Muscle of leg (tissue), 11 donors: ENCODE results near the gene ZDHHC11. TPM values are rescaled to one million over a fixed set of nuclear protein-coding genes. Genes with fewer than 3 reads are reported as not detected.
"Not testable (repeated sequence)": the region's sequence is repeated elsewhere in the genome, so short reads cannot be mapped to it uniquely, and the experiment has no call there.

Source experiments
- DNase-seq: peaks from one replicate; pipeline ENCODE4 v3.0.0; 2013
- H3K27ac ChIP-seq: one replicate; pipeline ENCODE4 v1.5.1; 2013; ENCODE audit warnings: mild to moderate bottlenecking, low read length, control low read depth
- H3K27me3 ChIP-seq: one replicate; pipeline ENCODE4 v1.6.1; 2013; ENCODE audit warnings: low read length; ENCODE audit not compliant: control insufficient read depth, insufficient read depth
- H3K36me3 ChIP-seq: one replicate; pipeline ENCODE4 v1.6.1; 2013; ENCODE audit warnings: low read length; ENCODE audit not compliant: control insufficient read depth, insufficient read depth
- H3K4me1 ChIP-seq: one replicate; pipeline ENCODE4 v1.6.1; 2013; ENCODE audit warnings: low read length; ENCODE audit not compliant: control insufficient read depth, insufficient read depth
- H3K4me3 ChIP-seq: one replicate; pipeline ENCODE4 v1.5.1; 2013; ENCODE audit warnings: low read length, control low read depth
- H3K9me3 ChIP-seq: replicated peaks from 2 replicates; pipeline ENCODE4 v1.6.1; 2013; ENCODE audit warnings: low read depth, low read length; ENCODE audit not compliant: control insufficient read depth
- WGBS: methylation state at CpG from one replicate; pipeline ENCODE4 v1.1.5; 2013; ENCODE audit warnings: missing lambda C conversion rate; ENCODE audit not compliant: insufficient coverage; 5-methylcytosine and 5-hydroxymethylcytosine counted together
- polyA plus RNA-seq, 8 donors: library from polyadenylated mRNA; unstranded; fragments of 120-200 nt; gene quantifications; one replicate each; pipeline versions ENCODE4 v1.2.1 to v1.2.3, GENCODE V29; 2013; ENCODE audit warnings: inconsistent platforms in 1 of 8, low replicate concordance in 1 of 8; ENCODE audit not compliant: insufficient read length in 8 of 8, insufficient read depth in 1 of 8
- total RNA-seq: library from RNA; stranded (reverse); fragments of 120-200 nt; gene quantifications from one replicate; pipeline ENCODE4 v1.2.4, GENCODE V29; 2013

ZDHHC11 gene
- total and polyA plus RNA-seq, 9 donors, result 2.8 to 24.9 (median 10.5) TPM

DNA sequence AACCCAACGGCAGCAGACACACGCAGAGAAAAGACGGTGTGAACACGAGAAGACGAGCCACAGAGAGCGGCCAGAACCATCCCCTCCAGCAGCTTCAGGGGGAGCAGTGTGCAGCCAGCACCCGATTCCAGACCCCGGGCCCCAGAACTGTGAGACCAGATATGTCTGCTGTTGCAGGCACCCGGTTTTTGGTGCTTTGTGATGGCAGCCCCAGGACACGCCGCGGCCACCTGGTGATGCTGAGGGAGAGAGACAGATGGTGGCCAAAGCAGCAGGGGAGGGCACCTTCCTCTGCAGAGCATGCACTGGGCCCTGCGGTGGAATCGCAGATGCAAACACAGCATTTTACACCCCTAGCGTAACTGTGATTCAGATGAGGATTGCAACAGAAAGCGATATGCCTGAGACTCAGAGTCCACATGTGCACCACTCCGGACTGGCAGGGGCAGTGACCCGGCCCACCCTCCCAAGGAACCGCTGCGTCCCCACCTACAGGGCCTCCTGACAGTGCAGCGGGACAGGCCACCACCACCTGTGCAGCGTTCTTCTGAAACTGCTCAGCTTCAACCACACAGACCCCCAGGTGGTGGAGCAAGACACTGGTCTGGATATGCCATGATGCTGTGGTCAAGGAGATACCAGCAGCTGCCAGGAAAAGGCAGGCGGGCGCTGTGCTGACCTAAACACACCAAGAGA lies 90.3 kb downstream of the ZDHHC11 start:
- Histone ChIP-seq H3K4me3 (no peak overlapping the region), H3K36me3 (no peaks in the 10 kb centered on the region), H3K4me1 (peaks cover 41% of the 10 kb centered on the region), H3K27ac (no peak overlapping the region), H3K27me3 (no peaks in the 10 kb centered on the region), H3K9me3 (no peaks in the 10 kb centered on the region)
- DNase-seq, result no peak
- no CpG with 5 or more reads among the region's 24 CpGs for WGBS

DNA sequence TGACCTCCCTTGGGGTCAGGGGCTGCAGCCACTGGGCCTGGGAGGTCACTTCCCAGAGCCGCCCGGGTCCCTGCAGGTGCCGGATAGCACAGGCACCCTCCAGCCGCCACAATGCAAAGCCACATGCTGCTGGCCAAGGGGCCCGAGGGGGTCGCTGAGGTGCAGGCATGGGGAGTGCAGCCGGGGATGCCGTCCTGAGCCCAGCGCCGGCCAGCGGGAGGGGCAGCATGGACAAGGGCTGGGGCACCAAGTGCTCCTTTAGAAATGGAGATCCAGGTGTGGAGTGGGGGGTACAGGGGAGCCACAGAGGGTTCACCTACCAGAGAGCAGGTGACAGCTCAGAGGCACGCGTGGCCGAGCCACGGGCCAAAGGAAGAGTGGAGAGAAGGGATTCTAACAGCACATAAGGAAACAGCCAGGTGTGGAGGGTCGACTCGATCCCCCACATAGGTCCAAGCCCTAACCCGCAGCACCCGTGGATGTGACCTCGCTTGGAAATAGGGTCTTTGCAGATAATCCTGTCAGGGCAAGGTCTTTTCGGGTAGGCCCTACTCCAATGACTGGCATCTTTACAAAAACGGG lies 90.9 kb downstream of the ZDHHC11 start:
- no peak for DNase-seq
- Histone ChIP-seq H3K36me3 (no peaks in the 10 kb centered on the region), H3K4me1 (peaks cover 41% of the 10 kb centered on the region), H3K27me3 (no peaks in the 10 kb centered on the region), H3K27ac (no peak overlapping the region), H3K9me3 (no peaks in the 10 kb centered on the region), H3K4me3 (no peak overlapping the region)
- WGBS, result 91% methylated on average over 4 of the region's 22 CpGs

- Histone ChIP-seq H3K4me3 (no peak overlapping the region), H3K27me3 (no peaks in the 10 kb centered on the region), H3K36me3 (no peaks in the 10 kb centered on the region), H3K4me1 (peaks cover 41% of the 10 kb centered on the region), H3K27ac (peak overlapping the region; percentile 77), H3K9me3 (no peaks in the 10 kb centered on the region)
- WGBS, result 60% methylated on average over 11 of the region's 33 CpGs
- peak; percentile 92 for DNase-seq
Measured at GRCh38 chr5:759111-759751, 91.6 kb downstream of the ZDHHC11 start.

DNA sequence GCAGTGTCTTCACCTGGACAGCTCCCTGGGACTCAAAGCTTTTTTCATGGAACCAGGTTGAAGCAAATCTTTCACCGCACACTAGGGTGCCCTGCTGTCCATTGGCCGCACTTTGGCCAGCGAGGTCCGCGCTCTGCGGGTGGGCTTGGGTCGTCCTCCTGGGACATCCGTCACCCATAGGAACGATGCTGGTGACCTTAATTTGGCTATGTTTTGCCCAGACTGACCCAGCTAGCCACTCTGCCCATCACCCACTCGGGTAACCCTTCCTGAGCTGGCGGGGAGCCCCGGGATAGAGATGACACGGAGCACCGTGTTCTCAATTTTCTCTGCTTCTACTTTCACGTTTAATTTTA lies 92.1 kb downstream of the ZDHHC11 start:
- Histone ChIP-seq H3K4me1 (peaks cover 41% of the 10 kb centered on the region), H3K27ac (peak overlapping the region; percentile 77), H3K9me3 (no peaks in the 10 kb centered on the region), H3K27me3 (no peaks in the 10 kb centered on the region), H3K36me3 (no peaks in the 10 kb centered on the region), H3K4me3 (no peak overlapping the region)
- no peak for DNase-seq
- WGBS, result 100% methylated on average over 1 of the region's 15 CpGs

- Histone ChIP-seq H3K27ac (peak overlapping the region; percentile 77), H3K4me3 (no peak overlapping the region), H3K36me3 (no peaks in the 10 kb centered on the region), H3K4me1 (peaks cover 41% of the 10 kb centered on the region), H3K27me3 (no peaks in the 10 kb centered on the region), H3K9me3 (no peaks in the 10 kb centered on the region)
- 60% methylated on average over 16 of the region's 21 CpGs for WGBS
- DNase-seq, result peak; percentile 87
Measured at GRCh38 chr5:757931-758697, 92.7 kb downstream of the ZDHHC11 start.

DNA sequence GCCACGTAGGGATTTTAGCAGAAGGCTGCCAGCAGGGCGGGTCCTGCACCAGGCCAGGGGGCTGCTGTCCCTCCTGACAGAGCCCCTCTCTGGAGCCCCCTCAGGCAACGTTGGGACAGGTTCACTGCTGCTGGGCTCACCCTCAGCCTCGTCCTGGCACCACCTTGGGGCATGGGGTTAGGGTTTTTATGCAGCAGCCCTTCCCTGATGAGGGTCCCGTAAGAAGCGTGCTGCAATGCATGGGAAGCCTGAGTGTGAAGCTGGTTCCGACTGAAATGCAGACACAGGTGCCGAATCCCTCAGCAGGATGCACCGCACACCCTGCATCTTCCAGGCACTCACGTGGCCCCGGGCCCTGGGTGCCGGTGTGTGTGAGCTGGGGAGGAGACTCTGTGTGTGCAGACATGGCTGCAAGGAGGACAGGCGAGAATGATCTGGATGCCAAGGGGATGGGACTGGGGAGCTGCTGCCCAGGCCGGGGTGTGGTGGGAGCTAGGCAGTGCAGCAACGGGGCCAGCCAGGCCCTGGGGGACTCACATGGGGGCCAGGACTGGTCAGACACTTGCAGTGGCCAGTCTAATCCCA lies 93.3 kb downstream of the ZDHHC11 start:
- Histone ChIP-seq H3K27me3 (no peaks in the 10 kb centered on the region), H3K9me3 (no peaks in the 10 kb centered on the region), H3K4me3 (no peak overlapping the region), H3K27ac (peak overlapping the region; percentile 64), H3K4me1 (peaks cover 41% of the 10 kb centered on the region), H3K36me3 (no peaks in the 10 kb centered on the region)
- 53% methylated on average over 3 of the region's 15 CpGs for WGBS
- no peak for DNase-seq

DNA sequence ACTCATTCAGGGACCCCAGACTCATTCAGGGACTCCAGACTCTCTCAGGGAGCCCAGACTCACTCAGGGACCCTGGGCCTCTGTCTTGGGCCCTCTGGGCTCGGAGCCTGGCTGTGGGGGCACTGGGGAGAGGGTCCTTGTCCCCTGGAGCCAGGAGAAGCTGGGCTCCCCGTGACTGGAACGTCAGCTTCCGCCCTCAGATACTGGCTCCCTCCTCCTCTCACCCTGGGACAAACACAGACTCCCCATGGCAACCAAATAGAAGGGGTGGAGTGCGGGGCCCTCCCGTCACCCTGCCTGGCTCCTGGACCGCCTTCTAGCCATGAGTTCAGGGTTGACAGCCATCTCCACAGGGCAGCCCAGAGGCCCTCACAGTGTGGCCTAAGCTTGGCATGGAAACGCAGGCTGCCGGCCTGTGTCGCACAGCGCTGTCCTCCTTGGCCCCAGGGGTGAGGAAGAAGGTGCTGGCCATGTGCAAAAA lies 93.9 kb downstream of the ZDHHC11 start:
- no peak overlapping the region for H3K27ac ChIP-seq

DNA sequence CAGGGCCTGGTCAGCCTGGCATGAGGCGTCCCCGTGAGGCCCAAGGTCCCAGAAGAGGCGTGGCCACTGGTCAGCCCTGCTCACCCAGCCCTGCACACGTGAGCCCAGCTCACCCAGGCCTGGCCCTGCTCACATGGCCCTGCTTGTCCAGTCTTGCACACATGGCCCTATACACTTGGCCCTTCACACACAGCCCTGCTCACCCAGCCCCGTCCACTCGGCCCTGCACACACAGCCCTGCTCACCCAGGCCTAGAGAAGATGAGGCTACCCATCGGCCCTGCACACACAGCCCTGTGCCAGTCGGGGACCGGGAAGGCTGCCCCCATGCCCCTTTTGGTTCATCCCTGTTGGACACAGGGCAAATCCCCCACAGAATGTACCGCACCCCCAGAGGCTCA lies 94.6 kb downstream of the ZDHHC11 start:
- Histone ChIP-seq H3K36me3 (no peaks in the 10 kb centered on the region), H3K9me3 (no peaks in the 10 kb centered on the region), H3K27me3 (no peaks in the 10 kb centered on the region), H3K4me1 (peaks cover 41% of the 10 kb centered on the region), H3K4me3 (no peak overlapping the region), H3K27ac (no peak overlapping the region)
- no peak for DNase-seq
- 70% methylated on average over 2 of the region's 10 CpGs for WGBS

More for the DNA sequence above, 93.9 kb downstream of the ZDHHC11 start:
- H3K4me1 ChIP-seq, result peaks cover 41% of the 10 kb centered on the region
- no peaks in the 10 kb centered on the region for H3K27me3 ChIP-seq
- peak; percentile 80 for DNase-seq
- WGBS, result 5% methylated on average over 3 of the region's 11 CpGs
- no peaks in the 10 kb centered on the region for H3K36me3 ChIP-seq
- H3K4me3 ChIP-seq, result no peak overlapping the region
- H3K9me3 ChIP-seq, result no peaks in the 10 kb centered on the region

GRCh38 chr5:754143-754632 lies 96.6 kb downstream of the ZDHHC11 start:
- H3K4me1 ChIP-seq, result peaks cover 31% of the 10 kb centered on the region
- H3K4me3 ChIP-seq, H3K27ac ChIP-seq, H3K36me3 ChIP-seq, H3K27me3 ChIP-seq, H3K9me3 ChIP-seq: not testable (repeated sequence)
- WGBS, result 57% methylated on average over 7 of the region's 16 CpGs
- DNase-seq, result peak; percentile 16
